HG03025 (cell line): ENCODE measurements around the gene ATG16L2.

Experiments
- ATAC-seq: cut with Tn5 transposase; IDR thresholded peaks from one replicate; pipeline ENCODE4 v1.9.1; 2021; ENCODE audit warnings: mild to moderate bottlenecking, moderate library complexity; ENCODE audit not compliant: unreplicated experiment, low FRiP score

ATG16L2 gene

DNA sequence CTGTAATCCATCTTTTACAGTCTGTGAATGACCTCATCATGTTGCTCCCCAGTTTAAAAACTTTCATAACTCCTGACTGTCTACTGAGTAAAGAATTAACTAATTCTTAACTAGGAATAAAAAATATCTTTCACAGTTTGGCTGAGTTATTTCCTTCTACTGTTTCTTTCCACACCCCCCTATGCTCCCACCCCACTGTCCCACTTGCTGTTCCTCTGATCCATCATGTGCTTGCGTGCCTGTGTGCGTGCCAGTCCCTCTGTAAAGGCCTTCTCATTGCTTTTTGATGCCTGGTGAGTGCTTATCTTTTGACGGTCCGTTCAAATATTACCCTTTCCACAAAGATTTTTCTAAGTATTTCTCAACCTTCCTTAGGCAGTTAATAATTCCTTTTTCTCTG lies 55.6 kb downstream of the ATG16L2 start:
- no peak for ATAC-seq

DNA sequence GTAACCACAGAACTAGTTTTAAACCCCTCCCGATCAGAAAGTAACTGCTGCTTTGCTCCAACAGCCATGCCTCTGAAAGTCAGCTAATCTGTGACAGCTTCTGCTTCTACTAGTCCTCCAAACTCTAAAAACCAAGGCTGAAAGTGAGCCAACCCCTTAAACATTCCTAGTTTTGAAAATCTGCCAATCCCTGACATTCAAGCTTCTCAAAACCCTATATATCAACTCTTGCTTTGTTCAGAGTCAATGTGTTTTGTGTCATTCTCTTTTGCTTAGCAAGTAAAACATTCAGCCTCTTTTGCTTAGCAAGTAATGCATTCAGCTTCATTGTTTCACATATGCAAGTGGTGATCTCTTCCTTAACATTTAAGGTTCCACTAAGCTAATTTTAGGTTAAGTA lies 56.9 kb downstream of the ATG16L2 start:
- no peak for ATAC-seq

DNA sequence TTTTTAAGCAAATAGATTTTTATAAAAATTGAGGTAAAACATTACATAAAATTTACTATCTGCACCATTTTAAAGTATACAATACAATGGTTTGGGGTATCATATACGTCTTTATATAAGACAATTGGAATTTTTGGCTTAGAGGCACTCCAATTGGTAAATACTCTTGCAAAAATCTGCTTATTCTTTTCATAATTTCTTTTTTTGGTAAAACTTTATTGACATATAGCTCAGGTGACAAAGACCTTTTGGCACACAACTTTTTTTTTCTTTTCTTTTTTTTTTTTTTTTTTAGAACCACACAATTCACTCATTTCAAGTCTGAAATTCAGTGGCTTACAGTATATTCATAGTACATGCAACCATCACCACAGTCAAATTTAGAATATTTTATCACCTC lies 57.8 kb downstream of the ATG16L2 start:
- no peak for ATAC-seq

DNA sequence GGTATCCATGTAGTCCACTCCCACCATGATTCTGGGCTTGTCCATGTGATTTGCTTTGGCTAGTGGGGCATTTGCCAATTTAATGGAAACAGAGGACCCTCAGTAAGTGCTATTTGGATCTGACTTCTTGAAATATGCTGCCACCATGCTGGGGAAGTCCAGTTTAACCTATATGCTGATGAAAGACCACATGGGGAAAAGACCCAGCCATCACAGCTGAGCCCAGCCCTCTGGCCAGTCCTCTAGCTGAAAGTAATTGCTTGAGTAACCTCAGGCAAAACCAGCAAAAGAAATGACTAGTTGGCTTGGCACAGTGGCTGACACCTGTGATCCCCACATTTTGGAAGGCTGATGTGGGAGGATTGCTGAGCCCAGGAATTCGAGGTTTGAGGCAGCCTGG lies 61.5 kb downstream of the ATG16L2 start:
- ATAC-seq: no peak

DNA sequence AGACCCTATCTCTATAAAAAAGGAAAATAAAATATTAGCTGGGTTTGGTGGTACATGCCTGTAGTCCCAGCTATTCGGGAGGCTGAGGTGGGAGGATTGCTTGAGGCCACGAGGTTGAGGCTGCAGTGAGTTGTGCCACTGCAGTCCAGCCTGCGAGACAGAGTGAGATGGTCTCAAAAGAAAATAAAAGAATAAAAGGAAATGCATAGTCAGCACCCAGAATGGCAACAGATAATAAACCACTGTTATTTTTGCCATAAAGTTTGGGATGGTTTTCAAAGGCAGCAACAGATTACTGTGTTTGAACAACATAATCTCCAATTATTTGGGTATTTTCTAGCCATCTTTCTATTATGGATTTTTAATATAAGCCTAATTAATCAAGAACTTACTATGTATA lies 61.9 kb downstream of the ATG16L2 start:
- ATAC-seq: no peak
